ENCODE measurements around the gene PRAMEF1.
"Not testable (repeated sequence)": the region's sequence is repeated elsewhere in the genome, so short reads cannot be mapped to it uniquely, and the experiment has no call there.

PRAMEF1 gene

GRCh38 chr1:12776801-12777557 lies 14.2 kb upstream of the PRAMEF1 start:
- DNase-seq, result no peak

GRCh38 chr1:12778061-12778460 lies 13.1 kb upstream of the PRAMEF1 start:
- DNase-seq, result no peak

- DNase-seq, result no peak
Observed at GRCh38 chr1:12778907-12779306, 12.3 kb upstream of the PRAMEF1 start.

DNA sequence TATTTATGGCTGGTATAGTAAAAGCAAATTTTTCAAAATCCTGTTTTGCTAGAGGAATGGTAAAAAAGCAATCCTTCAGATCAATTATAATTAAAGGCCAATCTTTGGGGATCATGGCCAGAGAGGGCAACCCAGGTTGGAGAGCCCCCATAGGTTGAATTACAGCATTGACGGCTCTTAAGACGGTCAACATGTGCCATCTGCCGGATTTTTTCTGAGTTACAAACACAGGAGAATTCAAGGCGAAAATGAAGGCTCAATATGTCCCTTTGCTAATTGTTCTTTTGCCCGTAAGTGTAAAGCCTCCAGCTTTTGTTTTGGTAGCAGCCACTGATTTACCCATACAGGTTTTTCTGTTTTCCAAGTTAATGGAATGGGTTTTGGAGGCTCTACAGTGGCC lies 9.7 kb upstream of the PRAMEF1 start:
- DNase-seq, result not testable (repeated sequence)

- not testable (repeated sequence) for DNase-seq
Observed at GRCh38 chr1:12783783-12784182, 7.4 kb upstream of the PRAMEF1 start.

DNA sequence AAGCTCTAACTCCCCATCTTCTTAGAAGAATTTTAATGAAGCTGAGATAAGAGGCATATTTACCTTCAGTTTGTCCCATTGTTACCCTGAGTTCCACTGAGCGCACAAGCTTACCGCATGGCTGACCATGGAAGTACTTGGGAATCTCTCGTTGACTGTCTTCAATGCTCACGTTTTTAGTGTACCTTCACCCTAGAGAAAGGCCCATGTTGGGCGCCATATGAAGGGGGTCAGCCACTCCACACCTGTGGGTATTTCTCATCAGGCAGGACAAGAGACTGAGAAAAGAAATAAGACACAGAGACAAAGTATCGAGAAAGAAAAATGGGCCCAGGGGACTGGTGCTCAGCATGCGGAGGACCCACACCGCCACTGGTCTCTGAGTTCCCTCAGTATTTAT lies 6.5 kb upstream of the PRAMEF1 start:
- not testable (repeated sequence) for DNase-seq

DNA sequence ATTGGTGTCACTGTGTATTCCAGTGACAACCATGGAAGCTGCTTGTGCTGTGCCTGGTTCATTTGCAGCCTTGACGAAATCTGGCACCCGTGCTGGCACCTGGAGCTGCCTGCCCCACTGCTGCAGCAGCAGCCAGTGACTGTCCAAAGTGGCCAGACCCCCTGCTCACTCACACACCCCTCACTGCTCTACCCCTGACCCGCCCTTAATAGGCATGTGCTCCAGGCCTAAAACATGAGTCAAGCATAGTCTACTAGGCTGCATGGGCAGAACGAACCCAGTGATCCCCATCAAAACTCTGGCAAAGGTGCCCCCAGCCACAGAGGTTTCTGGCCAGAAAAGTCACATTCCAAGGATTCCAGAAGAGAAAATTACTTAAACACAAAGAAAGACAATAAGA lies 7.7 kb downstream of the PRAMEF1 start:
- DNase-seq, result no peak

GRCh38 chr1:12799730-12800129 lies 8.5 kb downstream of the PRAMEF1 start:
- DNase-seq, result no peak

DNA sequence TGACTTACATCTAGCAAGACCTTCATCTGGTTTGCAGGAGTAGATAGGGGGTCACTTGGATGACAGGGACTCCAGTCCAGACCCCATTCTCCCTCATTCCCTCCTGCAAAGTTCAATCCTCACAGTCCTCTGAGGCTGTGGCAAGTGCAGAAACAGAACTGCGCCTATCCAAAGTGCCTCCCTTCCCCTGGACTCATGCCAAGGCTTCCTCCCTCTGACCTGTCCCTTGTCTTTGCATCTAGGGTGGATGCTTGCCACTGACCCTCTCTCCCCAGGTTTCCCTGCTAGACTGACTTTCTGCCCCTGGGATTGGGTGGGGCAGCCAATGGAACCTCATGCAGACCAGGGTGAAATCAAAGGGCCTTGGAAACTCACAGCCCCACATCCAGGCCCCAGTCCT lies 18.7 kb downstream of the PRAMEF1 start:
- DNase-seq, result no peak

DNA sequence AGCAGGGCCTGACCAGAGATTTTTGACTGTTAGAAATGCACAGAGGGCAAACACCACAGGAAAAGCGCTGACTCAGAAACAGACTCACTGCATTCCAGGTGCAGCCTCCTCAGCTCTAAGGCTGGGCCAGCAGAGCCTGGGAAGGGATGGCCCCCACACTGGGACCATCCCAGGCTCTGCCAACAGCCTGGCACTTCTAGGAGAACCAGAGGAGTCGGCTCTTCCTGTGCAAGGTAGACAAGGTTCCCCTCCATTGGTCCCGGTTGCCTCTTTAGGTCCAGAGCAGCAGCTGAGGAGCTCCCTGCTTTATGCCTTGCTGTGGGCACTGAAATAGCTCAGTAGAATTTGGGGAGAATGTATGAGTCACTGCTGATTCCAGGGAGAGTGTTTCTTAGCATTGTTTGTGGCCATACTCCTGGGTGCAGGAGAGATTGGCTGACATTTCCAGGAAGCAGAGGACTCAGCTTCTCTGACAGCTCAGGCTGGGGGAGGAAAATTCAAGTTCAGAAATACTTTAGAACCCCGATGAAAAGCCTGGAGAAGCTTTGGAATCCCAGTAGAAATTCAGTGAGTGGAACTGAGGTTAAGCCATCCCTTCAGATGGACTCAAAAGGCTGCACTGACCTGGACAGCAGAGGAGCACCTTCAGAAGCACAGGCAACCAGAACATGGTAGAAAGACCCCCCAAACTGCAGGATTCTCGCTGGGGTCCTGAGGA lies 19.7 kb downstream of the PRAMEF1 start:
- no peak for DNase-seq

DNA sequence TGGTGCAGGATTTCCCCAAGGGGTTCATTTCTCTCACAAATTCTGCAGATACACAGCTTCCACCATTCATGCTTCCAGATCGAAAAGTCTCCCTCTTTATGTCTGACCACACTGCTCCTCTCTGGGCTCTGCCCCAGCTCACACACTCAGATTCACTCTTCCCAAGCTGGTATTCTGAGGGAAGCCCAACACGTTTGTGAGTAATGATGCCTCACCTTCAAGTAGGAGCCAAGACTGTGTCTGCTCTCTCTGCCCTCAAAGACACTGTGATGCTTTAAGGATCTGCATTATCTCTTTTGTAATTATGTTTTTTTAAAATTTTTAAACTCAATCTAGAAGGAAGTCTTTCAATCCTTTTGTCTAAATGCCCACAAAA lies 20.2 kb downstream of the PRAMEF1 start:
- no peak for DNase-seq

DNA sequence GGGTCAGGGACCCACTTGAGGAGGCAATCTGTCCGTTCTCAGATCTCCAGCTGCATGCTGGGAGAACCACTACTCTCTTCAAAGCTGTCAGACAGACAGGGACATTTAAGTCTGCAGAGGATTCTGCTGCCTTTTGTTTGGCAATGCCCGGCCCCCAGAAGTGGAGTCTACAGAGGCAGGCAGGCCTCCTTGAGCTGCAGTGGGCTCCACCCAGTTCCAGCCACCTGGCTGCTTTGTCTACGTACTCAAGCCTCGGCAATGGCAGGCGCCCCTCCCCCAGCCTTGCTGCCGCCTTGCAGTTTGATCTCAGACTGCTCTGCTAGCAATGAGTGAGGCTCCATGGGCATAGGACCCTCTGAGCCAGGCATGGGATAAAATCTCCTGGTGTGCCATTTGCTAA lies 27.9 kb downstream of the PRAMEF1 start:
- DNase-seq, result not testable (repeated sequence)

- not testable (repeated sequence) for DNase-seq
Observed at GRCh38 chr1:12831310-12831709, 40.1 kb downstream of the PRAMEF1 start, which contains the start of gene PRAMEF11. TSS of gene PRAMEF11 (minus strand) at chr1:12831410. CDS start at chr1:12828789, 2,621 bp downstream.

DNA sequence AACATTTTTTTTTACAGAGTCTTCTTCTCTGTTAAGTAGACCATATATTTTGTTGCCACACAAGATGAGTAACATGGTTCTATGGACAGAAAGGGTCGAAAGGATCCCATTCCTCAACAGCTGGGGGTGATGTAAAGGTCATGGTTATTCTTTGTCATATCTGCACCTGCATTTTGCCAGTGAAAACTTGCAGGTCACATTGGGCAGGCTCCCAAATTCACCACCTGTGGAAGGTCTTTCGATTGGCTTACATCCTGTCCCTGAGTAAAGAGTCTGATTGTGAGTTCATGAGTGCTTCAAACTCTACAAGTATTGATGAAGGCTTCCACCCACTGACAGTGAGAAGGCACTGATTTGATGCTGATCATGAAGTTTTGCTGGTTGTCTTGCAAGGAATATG lies 42.1 kb downstream of the PRAMEF1 start:
- DNase-seq, result not testable (repeated sequence)

All from left hindlimb (tissue), 1 donor.